ENCODE measurements around the gene TFEB. TPM values are rescaled to one million over a fixed set of nuclear protein-coding genes. Genes with fewer than 3 reads are reported as not detected.
"Not testable (repeated sequence)": the region's sequence is repeated elsewhere in the genome, so short reads cannot be mapped to it uniquely, and the experiment has no call there.

Gene TFEB
- total and polyA plus RNA-seq, 8 donors: 7.6 to 37.0 (median 9.8) TPM

DNA sequence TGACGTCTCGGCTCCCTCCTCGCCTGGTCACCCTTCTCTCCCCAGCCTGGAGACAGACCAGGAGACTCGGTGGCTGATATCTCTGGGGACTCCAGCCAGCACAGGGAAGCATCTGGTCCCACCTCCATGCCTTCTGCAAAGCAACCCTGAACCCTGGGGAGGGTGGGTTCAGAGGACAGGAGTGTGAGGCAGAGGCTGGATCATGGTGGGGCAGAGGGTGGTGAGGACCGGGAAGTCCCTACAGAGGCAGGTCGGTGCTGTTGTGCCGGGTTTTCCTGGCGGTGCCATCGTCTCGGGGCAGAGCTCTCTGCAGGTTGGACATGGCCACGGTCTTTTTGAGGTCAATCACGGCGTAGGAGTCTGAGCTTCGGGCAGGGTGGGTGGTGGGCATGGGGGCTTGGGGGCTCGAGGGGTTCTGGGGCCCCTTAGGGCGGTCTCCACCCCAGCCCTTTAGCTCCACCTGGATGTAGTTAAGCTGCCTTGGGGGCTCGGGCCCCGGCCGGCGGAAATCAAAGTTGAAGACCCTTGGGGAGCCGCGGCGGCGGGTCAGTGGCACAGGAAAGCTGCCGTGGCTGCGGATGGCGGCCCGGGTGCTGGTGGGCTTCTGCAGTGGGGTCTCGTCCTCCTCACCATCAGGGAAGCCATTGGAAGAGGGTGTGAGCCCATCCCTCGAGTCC lies 35.1 kb upstream of the TFEB start:
- no peaks in the 10 kb centered on the region for H3K27me3 ChIP-seq
- intact Hi-C loops (cut with DNase I): no loop called here
- TF ChIP-seq, protein P1, sequence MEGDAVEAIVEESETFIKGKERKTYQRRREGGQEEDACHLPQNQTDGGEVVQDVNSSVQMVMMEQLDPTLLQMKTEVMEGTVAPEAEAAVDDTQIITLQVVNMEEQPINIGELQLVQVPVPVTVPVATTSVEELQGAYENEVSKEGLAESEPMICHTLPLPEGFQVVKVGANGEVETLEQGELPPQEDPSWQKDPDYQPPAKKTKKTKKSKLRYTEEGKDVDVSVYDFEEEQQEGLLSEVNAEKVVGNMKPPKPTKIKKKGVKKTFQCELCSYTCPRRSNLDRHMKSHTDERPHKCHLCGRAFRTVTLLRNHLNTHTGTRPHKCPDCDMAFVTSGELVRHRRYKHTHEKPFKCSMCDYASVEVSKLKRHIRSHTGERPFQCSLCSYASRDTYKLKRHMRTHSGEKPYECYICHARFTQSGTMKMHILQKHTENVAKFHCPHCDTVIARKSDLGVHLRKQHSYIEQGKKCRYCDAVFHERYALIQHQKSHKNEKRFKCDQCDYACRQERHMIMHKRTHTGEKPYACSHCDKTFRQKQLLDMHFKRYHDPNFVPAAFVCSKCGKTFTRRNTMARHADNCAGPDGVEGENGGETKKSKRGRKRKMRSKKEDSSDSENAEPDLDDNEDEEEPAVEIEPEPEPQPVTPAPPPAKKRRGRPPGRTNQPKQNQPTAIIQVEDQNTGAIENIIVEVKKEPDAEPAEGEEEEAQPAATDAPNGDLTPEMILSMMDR (IDR thresholded peaks at IDR 0.05): no peak
- no peak overlapping the region for H3K27ac ChIP-seq
- H3K36me3 ChIP-seq: peaks cover 0 to 66% of the 10 kb centered on the region in 2 donors
- ATAC-seq (no peak), DNase-seq (no peak)
- no peaks in the 10 kb centered on the region for H3K9me3 ChIP-seq
- H3K4me1 ChIP-seq: peaks cover 4 to 7% of the 10 kb centered on the region in 2 donors
- no peak overlapping the region for H3K4me3 ChIP-seq

DNA sequence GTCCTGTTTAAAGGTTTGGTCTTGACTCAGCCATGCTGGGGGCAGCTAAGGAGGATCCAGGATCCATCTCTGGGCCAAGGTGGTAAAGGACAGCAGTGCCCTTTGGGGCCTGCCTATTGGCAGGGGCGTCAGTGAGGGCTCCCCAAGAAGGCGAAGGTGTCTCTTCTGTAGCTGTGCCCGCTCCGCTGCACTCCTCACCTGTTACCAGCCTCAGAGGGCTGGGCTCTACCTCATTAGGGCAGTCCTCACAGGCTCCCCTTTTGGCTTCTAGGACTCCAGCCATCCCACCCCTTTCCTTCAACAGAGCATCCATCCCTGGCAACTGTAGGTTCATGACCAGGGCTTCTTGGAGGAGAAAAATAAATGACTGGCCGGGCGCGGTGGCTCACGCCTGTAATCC lies 34.0 kb upstream of the TFEB start:
- ATAC-seq: no peak
- Histone ChIP-seq H3K4me3 (no peak overlapping the region), H3K27me3 (no peaks in the 10 kb centered on the region), H3K36me3 (peaks cover 0 to 54% of the 10 kb centered on the region in 2 donors), H3K27ac (peak overlapping the region in 1 of 2 donors; percentile 41), H3K9me3 (no peaks in the 10 kb centered on the region), H3K4me1 (peaks cover 4 to 6% of the 10 kb centered on the region in 2 donors)
- TF ChIP-seq, protein P1 (IDR thresholded peaks at IDR 0.05): no peak
- intact Hi-C loops (cut with DNase I): no loop called here
- DNase-seq: no peak

DNA sequence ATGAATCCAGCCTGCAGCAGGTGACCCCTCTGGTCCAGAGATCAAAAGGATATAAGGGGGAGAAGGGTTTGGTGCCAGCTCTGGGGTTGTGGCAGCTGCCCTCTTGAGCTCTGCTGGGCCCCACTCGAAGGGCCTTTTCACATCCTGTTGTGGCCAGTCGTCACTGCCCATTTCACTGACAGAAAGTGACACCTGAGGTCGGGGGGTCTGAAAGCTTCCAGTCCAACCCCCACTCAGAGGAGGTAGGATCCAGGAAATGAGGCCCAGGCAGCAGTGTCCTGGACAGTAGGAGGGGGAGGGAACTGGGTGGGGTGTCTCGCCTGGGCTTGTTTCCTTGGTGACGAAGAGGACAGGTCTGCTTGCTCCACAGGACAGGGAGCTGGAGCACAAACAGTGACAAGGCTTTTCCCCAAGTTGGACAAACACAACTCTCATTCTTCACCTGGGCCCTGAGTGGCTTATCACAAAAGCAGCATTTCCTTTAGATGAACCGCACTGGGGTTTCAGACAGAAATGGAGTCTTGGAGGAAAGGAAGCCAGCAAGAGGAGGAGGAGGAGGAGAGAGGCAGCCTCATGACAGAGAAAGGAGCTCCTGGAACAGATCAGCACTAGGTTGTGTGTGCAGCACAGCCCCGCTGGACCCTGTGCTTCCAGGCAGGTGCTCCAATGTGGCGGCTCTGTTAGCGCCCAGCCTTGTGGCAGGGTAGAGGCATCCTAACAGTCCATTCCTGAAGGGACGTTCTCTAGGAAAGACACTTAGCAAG lies 33.3 kb upstream of the TFEB start:
- peak; percentile 85 for ATAC-seq
- DNase-seq: peak in 2 of 4 donors; percentile 42 to 64

DNA sequence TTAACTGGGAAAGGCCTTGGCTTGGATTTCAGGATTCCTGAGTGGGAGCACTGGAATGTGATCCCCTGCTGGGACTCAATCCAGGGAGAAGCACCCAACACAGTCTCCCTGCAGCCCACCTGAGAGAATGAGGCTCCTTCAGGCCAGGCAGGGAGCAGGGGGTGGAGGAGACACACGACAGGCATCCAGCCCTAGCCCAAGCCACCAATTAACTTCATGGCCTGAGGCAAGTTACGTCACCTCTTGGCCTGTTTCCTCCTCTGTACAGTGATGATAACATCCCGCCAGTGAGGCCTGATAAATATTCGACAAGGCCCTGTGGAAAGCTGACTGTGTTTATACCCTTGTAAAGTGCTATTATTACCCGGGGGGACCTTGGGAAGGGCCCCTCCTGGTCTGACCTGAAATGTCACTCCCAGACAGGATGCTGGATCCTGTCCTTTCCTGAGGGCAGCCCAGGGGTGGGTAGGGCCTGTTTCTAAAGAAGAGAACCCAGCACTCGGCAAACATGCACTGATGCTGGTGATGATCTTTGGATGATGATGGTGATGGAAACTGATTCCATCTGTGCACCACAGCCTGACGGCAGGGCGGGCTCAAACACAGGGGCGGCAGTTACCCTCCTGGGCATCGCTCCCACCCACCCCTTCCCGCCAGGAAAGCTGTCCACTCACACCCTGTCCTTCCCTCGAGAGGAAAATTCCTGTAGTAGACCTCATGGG lies 31.9 kb upstream of the TFEB start:
- Histone ChIP-seq H3K27ac (peak overlapping the region; percentile 57 to 73), H3K4me3 (no peak overlapping the region), H3K27me3 (no peaks in the 10 kb centered on the region), H3K9me3 (no peaks in the 10 kb centered on the region), H3K36me3 (peaks cover 0 to 33% of the 10 kb centered on the region in 2 donors), H3K4me1 (peaks cover 4 to 6% of the 10 kb centered on the region in 2 donors)
- DNase-seq (peak in 2 of 4 donors; percentile 80 to 92), ATAC-seq (peak; percentile 67)
- TF ChIP-seq, protein P1 (IDR thresholded peaks at IDR 0.05): no peak
- intact Hi-C loops (cut with DNase I): no loop called here

More for the DNA sequence above, 33.3 kb upstream of the TFEB start:
- peaks cover 4 to 6% of the 10 kb centered on the region in 2 donors for H3K4me1 ChIP-seq
- intact Hi-C loops (cut with DNase I): no loop called here
- no peaks in the 10 kb centered on the region for H3K27me3 ChIP-seq
- H3K9me3 ChIP-seq: no peaks in the 10 kb centered on the region
- H3K4me3 ChIP-seq: no peak overlapping the region
- H3K36me3 ChIP-seq: peaks cover 0 to 48% of the 10 kb centered on the region in 2 donors
- peak overlapping the region in 1 of 2 donors; percentile 41 for H3K27ac ChIP-seq
- TF ChIP-seq, protein P1 (IDR thresholded peaks at IDR 0.05): no peak

DNA sequence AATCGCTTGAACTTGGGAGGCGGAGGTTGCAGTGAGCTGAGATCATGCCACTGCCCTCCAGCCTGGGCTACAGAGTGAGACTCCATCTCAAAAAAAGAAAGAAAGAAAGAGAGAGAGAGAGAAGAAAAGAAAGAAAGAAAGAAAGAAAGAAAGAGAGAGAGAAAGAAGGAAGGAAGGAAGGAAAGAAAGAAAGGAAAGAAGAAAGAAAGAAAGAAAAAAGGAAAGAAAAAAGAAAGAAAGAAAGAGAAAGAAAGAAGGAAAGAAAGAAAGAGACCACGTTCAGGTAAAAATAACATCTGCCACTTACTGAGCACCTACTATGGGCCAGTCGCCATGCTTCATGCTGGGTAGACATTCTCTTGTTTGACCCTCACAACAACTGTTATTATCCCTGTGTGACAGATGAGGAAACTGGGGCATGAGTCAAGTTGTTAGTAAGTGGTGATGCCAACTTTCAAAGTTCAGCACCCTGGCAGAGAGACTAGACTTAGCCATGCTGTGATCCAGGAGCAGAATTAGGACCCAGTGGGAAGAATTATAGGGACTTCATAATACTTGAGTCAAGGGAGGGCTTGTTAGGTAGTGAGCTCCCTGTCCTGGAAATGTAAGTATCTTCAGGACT lies 30.7 kb upstream of the TFEB start:
- ATAC-seq; H3K4me3 ChIP-seq; H3K4me1 ChIP-seq; H3K27me3 ChIP-seq; H3K9me3 ChIP-seq; DNase-seq; intact Hi-C loops (cut with DNase I): not testable (repeated sequence)
- H3K27ac ChIP-seq: peak overlapping the region; percentile 57 to 73
- peaks cover 0 to 22% of the 10 kb centered on the region in 2 donors for H3K36me3 ChIP-seq

All from left lung (tissue), 10 donors.